ENCODE results near the gene FAM3A. TPM values are rescaled to one million over a fixed set of nuclear protein-coding genes. Genes with fewer than 3 reads are reported as not detected.

The FAM3A gene
- total and polyA plus RNA-seq, 2 experiments from 2014 or later, result 12.0 to 16.5 TPM

- H3K4me1 ChIP-seq (ENCODE audit: insufficient read depth), result no peaks in the 10 kb centered on the region
- Mint-ChIP-seq H3K27me3 (ENCODE audit: insufficient read depth, low read depth, poor library complexity) (peaks cover 5% of the 10 kb centered on the region), H3K27ac (no peak overlapping the region), H3K4me1 (no peaks in the 10 kb centered on the region; the same call in 2 of the 3 replicates), H3K9me3 (no peaks in the 10 kb centered on the region), H3K4me3 (no peak overlapping the region), H3K36me3 (ENCODE audit: low read depth) (peaks cover 13% of the 10 kb centered on the region; the same call in 2 of the 3 replicates)
- H3K36me3 ChIP-seq (ENCODE audit: insufficient read depth), result no peaks in the 10 kb centered on the region
- H3K79me2 ChIP-seq (replicated peaks; ENCODE audit: insufficient read depth), result no peaks in the 10 kb centered on the region
- no peak for DNase-seq (ENCODE audit: low spot score)
- H3F3A ChIP-seq (replicated peaks; ENCODE audit: low read depth), result no peaks in the 10 kb centered on the region
- no peaks in the 10 kb centered on the region; the same call in 1 of the 2 replicates for H3K27me3 ChIP-seq (ENCODE audit: insufficient read depth)
- no peaks in the 10 kb centered on the region for H4K20me1 ChIP-seq (replicated peaks; ENCODE audit: insufficient read depth)
- no peak overlapping the region for H3K27ac ChIP-seq (ENCODE audit: low read depth)
- TF ChIP-seq CTCF (conservative IDR thresholded peaks at IDR 0.05; ENCODE audit: low read depth in 2 of 2) (no peak), ZNF331 (CRISPR knock-in tag; IDR thresholded peaks at IDR 0.05; ENCODE audit: low read depth) (no peak), JUNB (IDR thresholded peaks at IDR 0.05; ENCODE audit: unreplicated experiment) (no peak), ETS1 (IDR thresholded peaks at IDR 0.05) (no peak), CREB1 (CRISPR knock-in tag; IDR thresholded peaks at IDR 0.05; ENCODE audit: low read depth) (no peak), ZNF462 (CRISPR knock-in tag; IDR thresholded peaks at IDR 0.05) (no peak), ZNF114 (CRISPR knock-in tag; IDR thresholded peaks at IDR 0.05) (no peak), POLR2AphosphoS5 (IDR thresholded peaks at IDR 0.05; ENCODE audit: low read depth) (no peak), EZH2phosphoT487 (IDR thresholded peaks at IDR 0.05; ENCODE audit: unreplicated experiment) (no peak), REST (IDR thresholded peaks at IDR 0.05; ENCODE audit: unreplicated experiment) (no peak), STAT1 (IDR thresholded peaks at IDR 0.05; ENCODE audit: unreplicated experiment) (no peak), NANOG (IDR thresholded peaks at IDR 0.05; ENCODE audit: borderline replicate concordance) (no peak), EZH2 (IDR thresholded peaks at IDR 0.05; ENCODE audit: low read depth, unreplicated experiment) (no peak)
- peak; percentile 7 for ATAC-seq
- no peak overlapping the region for H3K4me2 ChIP-seq
- no peak overlapping the region for H2AFZ ChIP-seq
- no peaks in the 10 kb centered on the region for H3K9me2 ChIP-seq (ENCODE audit: insufficient read depth)
- H3K4me3 ChIP-seq, result no peak overlapping the region
These were observed 56.2 kb downstream of the FAM3A start for GRCh38 chrX:154459832-154460231.

Data from GM23338 (cell line).